K562 (cell line): ENCODE results near the gene PPM1D. TPM values are rescaled to one million over a fixed set of nuclear protein-coding genes. Genes with fewer than 3 reads are reported as not detected.

Experiments used
- ATAC-seq: fragments of 200-7000 bp; cut with Tn5 transposase; 3 replicates; pipeline ENCODE4 v1.9.1; 2020; ENCODE audit warnings: moderate library complexity
- BruUV-seq: library from RNA; stranded (reverse); fragments of 400-500 nt; replicated peaks from 2 replicates; lab custom pipeline; 2021; lab: Mats Ljungman, UMichigan
- CTCF ChIA-PET: fragments of 300-600 bp; formaldehyde crosslinking; extraction: SDS; loops from one replicate; lab custom pipeline; 2021; ENCODE audit warnings: low intra/inter-chr PET ratio; lab: Yijun Ruan, JAX
- POLR2A ChIA-PET: fragments of 300-600, 350-650 bp; sonication (Branson Sonifier 250); formaldehyde crosslinking; extraction: SDS; loops from one replicate; lab custom pipeline; 2021; ENCODE audit warnings: antibody characterized with exemption, inconsistent platforms; lab: Yijun Ruan, JAX
- DNase-seq, 4 experiments: peaks; one replicate each; pipeline versions ENCODE4 v3.0.0 to v3.0.0-alpha.2; 2011 to 2018; ENCODE audit warnings: low spot score in 3 of 4, mixed read lengths in 3 of 4; ENCODE audit errors: extremely low read depth in 1 of 4
- FAIRE-seq: peaks from 2 replicates; lab custom pipeline; 2011; peaks lifted over from hg19 to GRCh38; lab: Jason Lieb, UNC
- H2AFZ ChIP-seq: 2 replicates; pipeline ENCODE4 v1.6.0; 2011; ENCODE audit warnings: low read depth, low read length, control low read depth, inconsistent platforms
- H3K27ac ChIP-seq: fragments of 200-600 bp; 3 replicates; pipeline ENCODE4 v1.8.0; 2011; ENCODE audit warnings: low read depth, mild to moderate bottlenecking, control low read depth, inconsistent platforms, low read length, moderate library complexity, mixed read lengths; ENCODE audit errors: extremely low read depth
- H3K27me3 ChIP-seq, 2 experiments: fragments of 300-600 bp in 1 of 2; 2 replicates in 1 of 2; 3 replicates in 1 of 2; pipeline versions ENCODE4 v1.6.0 to v1.8.0; 2011; ENCODE audit warnings: inconsistent platforms in 2 of 2, low read length in 2 of 2, mild to moderate bottlenecking in 1 of 2, mixed read lengths in 1 of 2, moderate library complexity in 1 of 2; ENCODE audit not compliant: control insufficient read depth in 2 of 2, insufficient read depth in 2 of 2
- H3K36me3 ChIP-seq: fragments of 300-600 bp; 3 replicates; pipeline ENCODE4 v1.8.0; 2011; ENCODE audit warnings: mild to moderate bottlenecking, low read length, inconsistent platforms; ENCODE audit not compliant: control insufficient read depth, insufficient read depth
- H3K4me1 ChIP-seq, 2 experiments: fragments of 200-600 bp in 1 of 2; replicated peaks in 1 of 2; 2 replicates in 1 of 2; 3 replicates in 1 of 2; pipeline versions ENCODE4 v1.5.1 to v1.8.0; 2011; ENCODE audit warnings: inconsistent platforms in 2 of 2, low read length in 2 of 2, mild to moderate bottlenecking in 1 of 2, mixed read lengths in 1 of 2, moderate library complexity in 1 of 2; ENCODE audit not compliant: control insufficient read depth in 2 of 2, insufficient read depth in 2 of 2
- H3K4me2 ChIP-seq: 2 replicates; pipeline ENCODE4 v1.6.1; 2011; ENCODE audit warnings: low read length, control low read depth, inconsistent platforms, mixed read lengths; ENCODE audit not compliant: insufficient read depth
- H3K4me3 ChIP-seq: fragments of 200-600 bp; sonication (generic), shearing (Covaris generic); 2 replicates; pipeline ENCODE4 v1.5.1; 2016; ENCODE audit warnings: control low read depth, inconsistent platforms
- H3K79me2 ChIP-seq: fragments of 200-600 bp; 3 replicates; pipeline ENCODE4 v1.8.0; 2011; ENCODE audit warnings: low read length, inconsistent platforms; ENCODE audit not compliant: control insufficient read depth, insufficient read depth
- H3K9ac ChIP-seq, 2 experiments: 2 replicates each; pipeline versions ENCODE4 v1.6.0 to v1.6.1; 2011; ENCODE audit warnings: low read depth in 2 of 2, low read length in 2 of 2, control low read depth in 1 of 2, inconsistent platforms in 1 of 2, mild to moderate bottlenecking in 1 of 2, mixed read lengths in 1 of 2; ENCODE audit not compliant: insufficient read depth in 1 of 2
- H3K9me1 ChIP-seq: one replicate; pipeline ENCODE4 v1.6.0; 2011; ENCODE audit warnings: inconsistent platforms, mild to moderate bottlenecking, low read length, moderate library complexity; ENCODE audit not compliant: control insufficient read depth, insufficient read depth
- H3K9me3 ChIP-seq: replicated peaks from 2 replicates; pipeline ENCODE4 v1.5.1; 2011; ENCODE audit warnings: low read depth, low read length, inconsistent platforms; ENCODE audit not compliant: control insufficient read depth, insufficient read depth
- H4K20me1 ChIP-seq: replicated peaks from 2 replicates; pipeline ENCODE4 v1.6.1; 2011; ENCODE audit warnings: low read length, inconsistent platforms, mixed read lengths; ENCODE audit not compliant: control insufficient read depth, insufficient read depth
- ATF6 ChIP-seq: sonication (generic); formaldehyde crosslinking; IDR thresholded peaks from 2 replicates; pipeline ENCODE4 v1.4.0; 2020; ENCODE audit warnings: mild to moderate bottlenecking, missing genetic modification reagents
- BCL6 ChIP-seq: fragments of 250-450 bp; sonication (Bioruptor Pico); IDR thresholded peaks from 2 replicates; pipeline ENCODE4 v1.4.0; 2020
- CXXC5 ChIP-seq: fragments of 250-450 bp; sonication (Bioruptor Pico); IDR thresholded peaks from 2 replicates; pipeline ENCODE4 v1.8.0; 2022; ENCODE audit warnings: inconsistent platforms, mild to moderate bottlenecking, moderate library complexity
- ETV5 ChIP-seq: sonication (generic); formaldehyde crosslinking; IDR thresholded peaks from 2 replicates; pipeline ENCODE4 v1.4.0; 2020; ENCODE audit warnings: low read depth, mild to moderate bottlenecking, missing genetic modification reagents
- EWSR1 ChIP-seq: fragments of 450-650 bp; IDR thresholded peaks from 2 replicates; pipeline ENCODE4 v1.6.1; 2018; ENCODE audit warnings: borderline replicate concordance, mild to moderate bottlenecking, low read depth, moderate library complexity; ENCODE audit not compliant: partially characterized antibody
- HES1 ChIP-seq: fragments of 450-650 bp; IDR thresholded peaks from 2 replicates; pipeline ENCODE4 v1.6.1; 2016; ENCODE audit warnings: low read depth, mild to moderate bottlenecking, moderate library complexity
- LARP7 ChIP-seq: fragments of 450-650 bp; IDR thresholded peaks from 2 replicates; pipeline ENCODE4 v1.6.1; 2016
- MLLT1 ChIP-seq, 2 experiments: fragments of 450-650 bp; IDR thresholded peaks; 2 replicates each; pipeline ENCODE4 v1.6.1; 2016
- NELFE ChIP-seq: IDR thresholded peaks from 2 replicates; pipeline ENCODE4 v1.6.1; 2011; ENCODE audit warnings: mild to moderate bottlenecking; ENCODE audit not compliant: insufficient read depth, insufficient read length
- PML ChIP-seq: IDR thresholded peaks from 2 replicates; pipeline ENCODE4 v1.6.1; 2012; ENCODE audit warnings: low read length, inconsistent platforms
- SREBF1 ChIP-seq: fragments of 150-350 bp; IDR thresholded peaks from 2 replicates; pipeline ENCODE4 v1.6.1; 2014; ENCODE audit warnings: antibody characterized with exemption, low read depth, low read length, borderline replicate concordance
- U2AF1 ChIP-seq: fragments of 200-400 bp; formaldehyde crosslinking; optimal IDR thresholded peaks from 2 replicates; pipeline ENCODE3; 2017; ENCODE audit warnings: mild to moderate bottlenecking, low read depth, low read length, moderate library complexity
- ZKSCAN8 ChIP-seq: fragments of 200-800 bp; sonication (Bioruptor generic); IDR thresholded peaks from 2 replicates; pipeline ENCODE4 v1.6.1; 2016; ENCODE audit warnings: missing genetic modification characterization, missing compliant biosample characterization
- ZNF431 ChIP-seq: sonication (generic); formaldehyde crosslinking; IDR thresholded peaks from 2 replicates; pipeline ENCODE4 v1.8.0; 2022; ENCODE audit warnings: mild to moderate bottlenecking, missing genetic modification reagents
- WGBS: fragments of 100-300 bp; shearing (Covaris generic); methylation state at CpG from one replicate; pipeline ENCODE4 v1.1.6; 2016; ENCODE audit warnings: low coverage, mixed read lengths; ENCODE audit not compliant: insufficient coverage; ENCODE audit errors: missing lambda C conversion rate; 5-methylcytosine and 5-hydroxymethylcytosine counted together
- in situ Hi-C: fragments of 300-500 bp; cut with MboI; formaldehyde crosslinking; loops from 4 replicates; pipeline ENCODE4 v1.15.0; 2018; ENCODE audit warnings: inconsistent platforms, mixed read lengths
- intact Hi-C: fragments of 100-400 bp; cut with micrococcal nuclease; formaldehyde crosslinking; loops from 2 replicates; pipeline ENCODE4 v1.14.2; 2022
- polyA plus RNA-seq, 8 experiments: library from polyadenylated mRNA; depleted of rRNA in 4 of 8; stranded (reverse) in 5 of 8; unstranded in 3 of 8; fragments of >200 nt; fragmentation: Nextera tagmentation in 2 of 8; fragmentation: Illumina TruSeq in 1 of 8; extraction: Ambion mirVana in 2 of 8; extraction: Trizol in 1 of 8; gene quantifications; 2 replicates each; pipeline versions ENCODE4 v1.2.1 to v1.2.3, GENCODE V29; 2011 to 2014; ENCODE audit warnings: inconsistent platforms in 1 of 8, missing spikeins in 1 of 8
- total RNA-seq, 7 experiments: library from RNA; depleted of rRNA in 6 of 7; stranded (reverse); fragments of >200 nt in 6 of 7; fragmentation: Illumina TruSeq in 2 of 7; extraction: Trizol in 2 of 7; gene quantifications; 2 replicates each; pipeline versions ENCODE4 v1.2.1 to v1.2.3, GENCODE V29; 2011 to 2021; ENCODE audit warnings: low replicate concordance in 1 of 7

PPM1D gene
- total and polyA plus RNA-seq, 9 of the 15 experiments (the other 6 are each of a cell fraction or from before 2014, with no cell fraction given) = 2.1 to 19.0 (median 7.8) TPM

- ATAC-seq (peak; percentile 98), FAIRE-seq (peak; percentile 98), DNase-seq (peak; percentile 99)
- Histone ChIP-seq H3K9ac (peak within 1 kb of the TSS; percentile 58 to 96), H3K36me3 (no peaks in the 10 kb centered on the region), H3K27me3 (no peaks in the 10 kb centered on the region), H3K27ac (peak within 1 kb of the TSS; percentile 55), H3K4me3 (peak within 1 kb of the TSS; percentile 64), H4K20me1 (no peaks in the 10 kb centered on the region), H3K9me1 (no peaks in the 10 kb centered on the region), H2AFZ (peak within 1 kb of the TSS; percentile 99), H3K79me2 (no peaks in the 10 kb centered on the region), H3K4me1 (peaks cover 5 to 8% of the 10 kb centered on the region in 2 experiments; a peak in 2 of 5 replicates), H3K9me3 (no peaks in the 10 kb centered on the region), H3K4me2 (peak within 1 kb of the TSS; percentile 85)
- 0% methylated on average over 46 of the region's 51 CpGs for WGBS
- no TSS peak for BruUV-seq
- ChIA-PET CTCF (interaction anchor here (0.5 kb wide), 1 partner anchor 295 kb away, joined by 3 read pairs; no protein-coding TSS in a partner anchor), POLR2A (interaction anchor here (0.8 to 1.2 kb wide), 10 partner anchors 9 to 291 kb away, joined by 3 to 6 read pairs (median 4); partner anchors contain the start of gene PPM1D)
- in situ Hi-C loops (no loop called here), intact Hi-C loops (no loop called here)
- no peak for TF ChIP-seq ATF6
- TF ChIP-seq HES1 = no peak; the same call in 1 of the 2 replicates
- no peak for TF ChIP-seq ZKSCAN8 (CRISPR knock-in tag)
- no peak for TF ChIP-seq EWSR1
- peak; percentile 48 for TF ChIP-seq CXXC5 (CRISPR knock-in tag)
- TF ChIP-seq PML = peak; percentile 30; the same call in 1 of the 2 replicates
- 0 out of 2 replicates have a peak, but pooled peaks have one; percentile 40 for TF ChIP-seq SREBF1
- no peak for TF ChIP-seq ZNF431 (CRISPR knock-in tag)
- no peak for TF ChIP-seq U2AF1
- no peak for TF ChIP-seq BCL6 (CRISPR knock-in tag)
- TF ChIP-seq NELFE = no peak
- peak; percentile 71 to 75; a peak in 2 of 4 replicates for TF ChIP-seq MLLT1 (IDR thresholded peaks at IDR 0.05)
- 0 out of 2 replicates have a peak, but pooled peaks have one; percentile 31 for TF ChIP-seq ETV5 (CRISPR knock-in tag)
- 0 out of 2 replicates have a peak, but pooled peaks have one; percentile 73 for TF ChIP-seq LARP7
Measured at GRCh38 chr17:60677308-60678117, 77.5 kb downstream of the PPM1D start, which contains the start of gene BCAS3. BCAS3 (plus strand) TSS chr17:60677851.
